Stimulated activated CD4-positive, alpha-beta T cell treated with anti-CD3 and anti-CD28 coated beads, Interleukin-12 subunit alpha, Interleukin-12 subunit beta, amount 100 ng/mL, for 48 hours (primary cell): ENCODE results near the gene FHOD1.

ENCODE experiments used
- DNase-seq, 3 donors: peaks; one replicate each; pipeline ENCODE4 v3.0.0-alpha.2; 2020; ENCODE audit warnings: low read depth in 2 of 3, low spot score in 1 of 3

The FHOD1 gene

GRCh38 chr16:67247192-67248072 is at the start of gene FHOD1:
Gene FHOD1, minus strand, starts transcription at chr16:67247481. Its CDS starts 71 bp downstream, at chr16:67247410.
- peak; percentile 96 to 100 (median 98) for DNase-seq

GRCh38 chr16:67296420-67296819 is 49.1 kb upstream of the FHOD1 start:
- no peak for DNase-seq

- no peak for DNase-seq
Observed at GRCh38 chr16:67294938-67295361, 47.7 kb upstream of the FHOD1 start.

- no peak for DNase-seq
Observed at GRCh38 chr16:67294171-67294757, 47.0 kb upstream of the FHOD1 start.

GRCh38 chr16:67291461-67291860 is 44.2 kb upstream of the FHOD1 start:
- no peak for DNase-seq

GRCh38 chr16:67287960-67288359 is 40.7 kb upstream of the FHOD1 start:
- DNase-seq = no peak

GRCh38 chr16:67286441-67287235 is 39.4 kb upstream of the FHOD1 start:
- DNase-seq = no peak

GRCh38 chr16:67284699-67285646 is 37.7 kb upstream of the FHOD1 start:
- no peak for DNase-seq

- no peak for DNase-seq
Observed at GRCh38 chr16:67283826-67284555, 36.7 kb upstream of the FHOD1 start.

GRCh38 chr16:67283039-67283825 is 36.0 kb upstream of the FHOD1 start:
- no peak for DNase-seq

- no peak for DNase-seq
Observed at GRCh38 chr16:67282447-67282805, 35.1 kb upstream of the FHOD1 start.

- no peak for DNase-seq
Observed at GRCh38 chr16:67281536-67282446, 34.5 kb upstream of the FHOD1 start.

- DNase-seq = no peak
Observed at GRCh38 chr16:67280090-67281015, 33.1 kb upstream of the FHOD1 start.

GRCh38 chr16:67279296-67280089 is 32.2 kb upstream of the FHOD1 start, which contains the start of gene PLEKHG4:
Gene PLEKHG4, plus strand, starts transcription at chr16:67279532. Its CDS starts 513 bp downstream, at chr16:67280045.
- DNase-seq = peak; percentile 69 to 82 (median 70)

- DNase-seq = peak; percentile 43 to 45 (median 45)
Observed at GRCh38 chr16:67278773-67279295, 31.6 kb upstream of the FHOD1 start.
